Central memory CD8-positive, alpha-beta T cell (primary cell): ENCODE data around the gene PLK3.
"Not testable (repeated sequence)": the region's sequence is repeated elsewhere in the genome, so short reads cannot be mapped to it uniquely, and the experiment has no call there.

ENCODE experiments used
- ATAC-seq: fragments of 150-1000 bp; cut with Tn5 transposase; replicated peaks from 2 replicates; pipeline ENCODE4 v1.10.0; 2022; ENCODE audit warnings: mild to moderate bottlenecking, moderate FRiP score, moderate number of reproducible peaks; ENCODE audit not compliant: poor library complexity, severe bottlenecking; ENCODE audit errors: extremely low read depth
- DNase-seq, 2 donors: peaks; one replicate each; pipeline ENCODE4 v3.0.0; 2021; ENCODE audit warnings: low spot score in 2 of 2
- H3K27ac Mint-ChIP-seq: one replicate; pipeline ENCODE4 v1.8.0; 2022; ENCODE audit warnings: low read depth, mild to moderate bottlenecking, moderate library complexity, mixed read lengths
- H3K27me3 Mint-ChIP-seq: one replicate; pipeline ENCODE4 v1.8.0; 2022; ENCODE audit warnings: mixed read lengths
- H3K36me3 Mint-ChIP-seq: one replicate; pipeline ENCODE4 v1.8.0; 2022; ENCODE audit warnings: mild to moderate bottlenecking, moderate library complexity, mixed read lengths; ENCODE audit not compliant: insufficient read depth
- H3K4me1 Mint-ChIP-seq: one replicate; pipeline ENCODE4 v1.8.0; 2022; ENCODE audit warnings: mixed read lengths
- H3K4me3 Mint-ChIP-seq: one replicate; pipeline ENCODE4 v1.8.0; 2022; ENCODE audit warnings: mild to moderate bottlenecking, moderate library complexity, mixed read lengths
- H3K9me3 Mint-ChIP-seq: one replicate; pipeline ENCODE4 v1.8.0; 2022; ENCODE audit warnings: mixed read lengths

PLK3 gene

DNA sequence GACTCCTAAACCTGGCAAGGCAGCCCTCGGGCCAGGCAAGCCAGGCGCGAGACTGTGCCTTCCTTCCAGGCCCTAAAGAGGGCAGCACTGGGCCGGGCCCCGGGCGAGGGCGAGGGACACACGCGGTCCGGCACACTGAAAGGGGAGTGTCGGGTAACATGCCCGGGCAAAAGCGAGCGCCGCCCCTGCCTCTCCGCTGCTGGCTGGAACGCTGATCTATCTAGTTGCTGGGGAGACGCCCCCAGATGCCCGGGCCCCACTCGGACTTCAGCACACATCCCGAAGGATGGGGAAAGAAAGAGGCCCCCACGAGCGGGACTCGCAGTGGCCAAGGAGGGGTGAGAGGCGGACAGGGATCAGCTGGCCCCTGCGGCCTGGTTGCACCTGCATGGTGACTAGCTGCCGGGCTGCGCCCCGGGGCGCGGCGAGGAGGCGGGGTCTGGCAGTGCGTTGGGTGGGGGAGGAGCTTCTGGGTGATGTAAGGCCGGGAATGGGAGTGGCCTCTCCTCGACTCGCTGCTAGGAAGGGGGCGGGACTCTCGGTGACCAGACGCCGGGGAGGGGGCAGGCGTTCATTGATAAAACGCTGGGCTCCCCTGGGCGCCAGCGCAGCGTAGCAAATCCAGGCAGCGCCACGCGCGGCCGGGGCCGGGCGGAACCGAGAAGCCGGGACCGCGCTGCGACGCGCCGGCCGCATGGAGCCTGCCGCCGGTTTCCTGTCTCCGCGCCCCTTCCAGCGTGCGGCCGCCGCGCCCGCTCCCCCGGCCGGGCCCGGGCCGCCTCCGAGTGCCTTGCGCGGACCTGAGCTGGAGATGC is at the start of gene PLK3:
TSS of gene PLK3 (plus strand) at position 608 of the 815 bp plus-strand sequence. CDS start at position 695, 87 bp downstream.
- H3K4me3 Mint-ChIP-seq = peak within 1 kb of the TSS; percentile 64
- H3K9me3 Mint-ChIP-seq = no peaks in the 10 kb centered on the region
- DNase-seq = peak; percentile 94 to 98
- peaks cover 45% of the 10 kb centered on the region for H3K36me3 Mint-ChIP-seq
- no peaks in the 10 kb centered on the region for H3K27me3 Mint-ChIP-seq
- peak within 1 kb of the TSS; percentile 98 for H3K27ac Mint-ChIP-seq
- ATAC-seq = peak; percentile 70
- peaks cover 35% of the 10 kb centered on the region for H3K4me1 Mint-ChIP-seq

- no peaks in the 10 kb centered on the region for H3K27me3 Mint-ChIP-seq
- no peak for DNase-seq
- H3K4me3 Mint-ChIP-seq = no peak overlapping the region
- H3K4me1 Mint-ChIP-seq = no peaks in the 10 kb centered on the region
- H3K36me3 Mint-ChIP-seq = peaks cover 2% of the 10 kb centered on the region
- H3K9me3 Mint-ChIP-seq = no peaks in the 10 kb centered on the region
- no peak overlapping the region for H3K27ac Mint-ChIP-seq
- no peak for ATAC-seq
Measured at GRCh38 chr1:44757420-44757819, 42.8 kb upstream of the PLK3 start.

GRCh38 chr1:44759077-44759476 is 41.1 kb upstream of the PLK3 start:
- no peak overlapping the region for H3K4me3 Mint-ChIP-seq
- no peaks in the 10 kb centered on the region for H3K4me1 Mint-ChIP-seq
- ATAC-seq (no peak), DNase-seq (no peak)
- H3K27ac Mint-ChIP-seq = no peak overlapping the region
- H3K9me3 Mint-ChIP-seq = no peaks in the 10 kb centered on the region
- peaks cover 4% of the 10 kb centered on the region for H3K36me3 Mint-ChIP-seq
- H3K27me3 Mint-ChIP-seq = no peaks in the 10 kb centered on the region

DNA sequence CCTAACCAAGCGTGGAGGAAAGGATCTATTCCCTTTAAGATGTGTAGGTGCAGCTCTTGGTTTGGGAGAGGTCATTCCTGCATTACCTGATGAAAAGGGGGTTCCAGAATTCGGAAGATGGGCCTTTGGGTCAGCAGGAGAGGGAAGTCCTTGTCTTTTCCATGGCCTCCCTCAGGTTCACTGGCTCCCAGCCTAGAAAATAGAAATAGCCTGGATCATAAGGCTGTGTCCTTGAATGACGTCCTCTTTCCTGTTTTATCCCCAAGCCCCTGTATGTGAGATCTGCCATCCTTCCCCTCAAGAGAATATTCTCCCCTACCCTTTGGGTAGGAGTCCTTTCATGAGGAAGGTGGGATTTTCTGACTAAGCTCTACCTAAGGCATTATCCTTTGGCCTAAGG is 39.3 kb upstream of the PLK3 start:
- Mint-ChIP-seq H3K27ac (no peak overlapping the region), H3K27me3 (no peaks in the 10 kb centered on the region), H3K4me1 (no peaks in the 10 kb centered on the region), H3K9me3 (no peaks in the 10 kb centered on the region), H3K36me3 (peaks cover 4% of the 10 kb centered on the region), H3K4me3 (no peak overlapping the region)
- DNase-seq (no peak), ATAC-seq (no peak)

DNA sequence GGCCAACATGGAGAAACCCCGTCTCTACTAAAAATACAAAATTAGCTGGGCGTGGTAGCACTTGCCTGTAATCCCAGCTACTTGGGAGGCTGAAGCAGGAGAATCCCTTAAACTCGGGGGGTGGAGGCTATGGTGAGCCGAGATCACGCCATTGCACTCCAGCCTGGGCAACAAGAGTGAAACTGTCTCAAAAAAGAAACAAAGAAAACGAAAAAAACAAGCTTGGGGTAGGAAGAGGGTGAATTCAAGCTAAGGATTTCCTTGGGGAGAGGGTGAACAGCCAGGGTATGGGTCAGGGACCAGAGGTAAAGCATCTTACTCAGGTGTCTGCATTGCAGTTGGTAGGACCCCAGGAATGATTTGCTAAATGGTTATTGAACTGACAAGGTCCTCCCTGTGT is 33.8 kb upstream of the PLK3 start:
- H3K27me3 Mint-ChIP-seq, H3K9me3 Mint-ChIP-seq, ATAC-seq, H3K36me3 Mint-ChIP-seq, H3K4me3 Mint-ChIP-seq, H3K4me1 Mint-ChIP-seq, DNase-seq, H3K27ac Mint-ChIP-seq: not testable (repeated sequence)

DNA sequence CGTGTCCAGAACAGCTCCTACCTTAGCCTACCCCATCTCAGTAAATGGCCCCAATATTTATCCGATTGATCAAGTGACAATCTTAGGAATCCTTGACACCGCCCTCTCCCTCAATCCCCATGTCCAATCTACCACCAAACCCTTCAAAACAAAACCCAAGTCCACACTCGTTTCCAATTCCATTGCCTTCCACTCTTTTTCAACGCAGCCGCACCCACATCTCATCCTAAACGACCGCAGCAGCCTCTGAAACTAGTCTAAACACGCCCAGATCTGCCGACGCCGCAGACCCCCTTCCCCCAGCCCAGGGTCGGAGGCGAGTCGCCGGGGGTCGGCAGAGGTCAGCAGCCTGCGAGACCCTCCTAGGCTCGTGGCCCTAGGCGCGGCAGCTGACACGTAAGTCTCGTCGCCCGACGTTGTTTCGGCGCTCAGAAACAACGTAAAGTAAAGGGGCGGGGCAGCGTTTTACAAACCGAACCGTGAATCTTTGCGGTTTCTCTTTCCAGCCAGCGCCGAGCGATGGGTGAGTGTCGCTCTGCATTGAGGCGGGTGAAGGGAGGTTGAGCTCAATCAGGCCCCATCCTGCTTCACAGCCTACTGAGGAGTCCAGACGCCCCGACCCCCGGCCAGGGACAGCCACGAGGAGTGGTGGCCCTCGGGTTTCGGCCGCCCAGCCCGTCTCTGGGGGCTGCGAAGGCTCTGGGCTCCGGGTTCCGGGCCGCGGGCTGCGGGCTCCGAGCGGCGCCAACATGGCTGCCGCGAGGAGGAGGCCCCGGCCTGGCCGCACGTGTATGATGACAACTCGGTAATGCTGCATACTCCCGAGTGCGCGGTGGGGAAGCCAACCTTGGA is 24.9 kb upstream of the PLK3 start, which contains the start of gene RPS8:
TSS of gene RPS8 (plus strand) at position 463 of the 852 bp plus-strand sequence. CDS start at position 520, 57 bp downstream.
- Mint-ChIP-seq H3K36me3 (peaks cover 51% of the 10 kb centered on the region), H3K9me3 (no peaks in the 10 kb centered on the region), H3K4me1 (peaks cover 34% of the 10 kb centered on the region), H3K4me3 (peak within 1 kb of the TSS; percentile 91), H3K27ac (peak within 1 kb of the TSS; percentile 92), H3K27me3 (no peaks in the 10 kb centered on the region)
- peak; percentile 72 to 83 for DNase-seq
- peak; percentile 77 for ATAC-seq

- peak in 1 of 2 donors; percentile 53 for DNase-seq
- H3K27me3 Mint-ChIP-seq = no peaks in the 10 kb centered on the region
- peaks cover 34% of the 10 kb centered on the region for H3K4me1 Mint-ChIP-seq
- peaks cover 59% of the 10 kb centered on the region for H3K36me3 Mint-ChIP-seq
- no peaks in the 10 kb centered on the region for H3K9me3 Mint-ChIP-seq
- peak; percentile 56 for ATAC-seq
- peak overlapping the region; percentile 91 for H3K4me3 Mint-ChIP-seq
- peak overlapping the region; percentile 92 for H3K27ac Mint-ChIP-seq
Measured at GRCh38 chr1:44775930-44776729, 24.0 kb upstream of the PLK3 start.

GRCh38 chr1:44776730-44777068 is 23.5 kb upstream of the PLK3 start:
- Mint-ChIP-seq H3K9me3 (no peaks in the 10 kb centered on the region), H3K27me3 (no peaks in the 10 kb centered on the region), H3K36me3 (peaks cover 63% of the 10 kb centered on the region), H3K27ac (peak overlapping the region; percentile 92), H3K4me1 (peaks cover 34% of the 10 kb centered on the region), H3K4me3 (peak overlapping the region; percentile 91)
- no peak for DNase-seq
- ATAC-seq = no peak

DNA sequence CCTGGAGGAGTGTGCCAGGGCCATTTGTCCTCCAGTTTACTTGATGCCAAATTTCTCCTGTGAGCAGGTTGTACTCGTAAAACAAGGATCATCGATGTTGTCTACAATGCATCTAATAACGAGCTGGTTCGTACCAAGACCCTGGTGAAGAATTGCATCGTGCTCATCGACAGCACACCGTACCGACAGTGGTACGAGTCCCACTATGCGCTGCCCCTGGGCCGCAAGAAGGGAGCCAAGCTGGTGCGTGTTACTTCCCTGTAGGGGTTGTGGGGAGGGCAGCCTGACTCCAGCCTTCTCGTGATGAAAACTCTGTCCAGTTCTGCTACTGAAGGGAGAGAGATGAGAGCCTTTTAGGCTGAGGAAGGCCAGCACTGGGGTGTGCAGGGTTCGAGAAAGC is 22.6 kb upstream of the PLK3 start:
- peaks cover 64% of the 10 kb centered on the region for H3K36me3 Mint-ChIP-seq
- no peaks in the 10 kb centered on the region for H3K27me3 Mint-ChIP-seq
- H3K27ac Mint-ChIP-seq = peak overlapping the region; percentile 92
- H3K9me3 Mint-ChIP-seq = no peaks in the 10 kb centered on the region
- H3K4me1 Mint-ChIP-seq = peaks cover 34% of the 10 kb centered on the region
- no peak for ATAC-seq
- DNase-seq = no peak
- H3K4me3 Mint-ChIP-seq = peak overlapping the region; percentile 91

GRCh38 chr1:44777969-44778635 is 22.1 kb upstream of the PLK3 start:
- Mint-ChIP-seq H3K36me3 (peaks cover 64% of the 10 kb centered on the region), H3K9me3 (no peaks in the 10 kb centered on the region), H3K4me3 (peak overlapping the region; percentile 91), H3K4me1 (peaks cover 34% of the 10 kb centered on the region), H3K27me3 (no peaks in the 10 kb centered on the region), H3K27ac (peak overlapping the region; percentile 92)
- DNase-seq (no peak), ATAC-seq (no peak)

- Mint-ChIP-seq H3K36me3 (peaks cover 64% of the 10 kb centered on the region), H3K27me3 (no peaks in the 10 kb centered on the region), H3K4me1 (peaks cover 36% of the 10 kb centered on the region), H3K4me3 (peak overlapping the region; percentile 2), H3K9me3 (no peaks in the 10 kb centered on the region), H3K27ac (no peak overlapping the region)
- ATAC-seq (no peak), DNase-seq (no peak)
Measured at GRCh38 chr1:44778705-44779576, 21.2 kb upstream of the PLK3 start.
